Inflammatory macrophage (primary cell): Measurements from ENCODE around the gene TLCD2.

Experiments
- DNase-seq, 2 donors: peaks; one replicate each; pipeline ENCODE4 v3.0.0-alpha.2; 2020 to 2022

The TLCD2 gene

DNA sequence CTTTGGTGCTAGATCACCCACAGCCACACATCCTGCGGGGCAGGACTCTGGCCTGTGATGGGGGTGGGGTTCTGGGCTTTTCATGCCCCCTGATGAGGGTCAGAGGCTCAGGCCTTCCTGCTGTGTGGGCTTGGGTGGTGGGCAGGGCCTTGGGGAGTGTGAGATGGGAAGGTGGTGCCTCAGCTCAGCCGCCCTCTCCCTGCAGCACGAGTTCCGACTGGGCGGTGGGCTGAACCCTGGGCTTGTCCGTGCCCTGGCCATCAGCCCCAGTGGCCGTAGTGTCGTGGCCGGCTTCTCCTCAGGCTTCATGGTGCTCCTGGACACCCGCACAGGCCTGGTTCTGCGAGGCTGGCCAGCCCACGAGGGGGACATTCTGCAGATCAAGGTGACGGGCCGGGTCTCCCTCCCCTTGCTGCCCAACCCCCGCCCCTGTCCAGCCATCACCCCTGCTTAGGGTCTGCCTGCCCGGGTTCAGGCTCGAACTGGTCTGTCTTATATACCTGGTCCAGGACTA lies 25.7 kb upstream of the TLCD2 start:
- no peak for DNase-seq

DNA sequence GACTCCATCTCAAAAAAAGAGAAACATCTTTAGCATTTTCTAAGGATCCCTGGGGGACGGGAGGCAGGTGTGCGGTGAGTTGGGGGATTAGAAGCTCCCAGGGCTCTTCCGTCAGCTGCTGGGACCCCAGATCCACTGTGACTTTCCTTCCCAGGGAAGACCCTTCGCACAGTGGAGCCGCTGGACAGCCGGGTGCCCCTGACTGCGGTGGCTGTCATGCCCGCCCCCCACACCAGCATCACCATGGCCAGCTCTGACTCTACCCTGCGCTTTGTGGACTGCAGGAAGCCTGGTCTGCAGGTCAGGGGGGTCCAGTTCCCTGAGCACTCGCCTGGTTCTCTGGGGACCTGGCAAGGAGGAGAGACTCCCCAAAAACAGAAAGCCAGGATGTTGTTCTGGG lies 25.2 kb upstream of the TLCD2 start:
- no peak for DNase-seq

DNA sequence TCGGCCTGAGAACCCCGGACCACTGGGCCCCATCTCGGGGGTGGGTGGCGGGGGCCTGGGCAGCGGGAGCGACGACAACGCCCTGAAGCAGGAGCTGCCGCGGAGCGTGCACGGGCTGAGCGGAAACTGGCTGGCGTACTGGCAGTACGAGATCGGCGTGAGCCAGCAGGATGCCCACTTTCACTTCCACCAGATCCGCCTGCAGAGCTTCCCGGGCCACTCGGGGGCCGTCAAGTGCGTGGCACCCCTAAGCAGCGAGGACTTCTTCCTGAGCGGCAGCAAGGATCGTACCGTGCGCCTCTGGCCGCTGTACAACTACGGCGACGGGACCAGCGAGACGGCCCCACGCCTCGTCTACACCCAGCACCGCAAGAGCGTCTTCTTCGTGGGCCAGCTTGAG lies 23.6 kb upstream of the TLCD2 start:
- no peak for DNase-seq

DNA sequence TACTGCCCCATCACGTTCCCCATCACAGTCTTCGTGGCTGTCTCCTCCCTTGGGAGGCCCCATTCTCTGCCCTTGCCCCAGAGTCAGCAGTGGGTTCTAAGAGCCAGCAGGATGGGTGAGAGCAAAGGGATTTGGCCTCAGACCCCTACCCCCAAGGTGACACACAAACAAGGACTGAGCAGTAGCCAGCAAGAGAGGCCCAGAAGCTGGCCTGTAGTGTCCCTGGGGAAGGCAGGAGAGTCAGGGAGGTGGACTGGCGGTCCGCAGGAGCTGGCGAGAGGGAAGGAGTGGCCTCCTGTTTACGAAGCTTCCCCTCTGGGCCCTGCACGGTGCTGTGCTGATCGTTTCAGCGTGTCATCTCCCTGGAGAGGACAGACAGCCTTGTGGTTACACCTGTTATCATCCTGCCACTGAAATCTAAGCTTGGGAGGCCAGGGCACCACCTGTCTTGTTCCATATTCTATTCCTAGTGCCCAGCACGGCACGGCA lies 22.7 kb upstream of the TLCD2 start:
- DNase-seq = no peak

DNA sequence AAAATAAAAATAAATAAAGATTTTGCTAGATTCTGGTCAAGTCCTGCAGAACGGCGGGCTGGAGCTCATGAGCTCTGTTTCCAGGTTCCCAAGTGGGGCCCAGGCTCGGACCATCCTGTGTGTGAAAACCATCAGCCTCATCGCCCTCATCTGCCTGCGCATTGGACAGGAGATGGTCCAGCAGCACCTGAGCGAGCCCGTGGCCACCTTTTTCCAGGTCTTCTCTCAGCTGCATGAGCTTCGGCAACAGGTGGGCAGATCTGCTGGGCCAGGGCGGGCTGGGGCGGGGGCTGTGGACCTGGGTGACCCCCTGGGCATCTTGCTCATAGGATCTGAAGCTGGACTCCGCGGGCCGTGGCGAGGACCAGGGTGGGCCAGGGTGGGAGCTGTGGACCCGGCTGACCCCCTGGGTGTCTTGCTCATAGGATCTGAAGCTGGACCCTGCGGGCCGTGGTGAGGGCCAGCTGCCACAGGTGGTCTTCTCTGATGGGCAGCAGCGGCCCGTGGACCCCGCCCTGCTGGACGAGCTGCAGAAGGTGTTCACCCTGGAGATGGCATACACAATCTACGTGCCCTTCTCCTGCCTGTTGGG lies 22.2 kb upstream of the TLCD2 start:
- DNase-seq = no peak

DNA sequence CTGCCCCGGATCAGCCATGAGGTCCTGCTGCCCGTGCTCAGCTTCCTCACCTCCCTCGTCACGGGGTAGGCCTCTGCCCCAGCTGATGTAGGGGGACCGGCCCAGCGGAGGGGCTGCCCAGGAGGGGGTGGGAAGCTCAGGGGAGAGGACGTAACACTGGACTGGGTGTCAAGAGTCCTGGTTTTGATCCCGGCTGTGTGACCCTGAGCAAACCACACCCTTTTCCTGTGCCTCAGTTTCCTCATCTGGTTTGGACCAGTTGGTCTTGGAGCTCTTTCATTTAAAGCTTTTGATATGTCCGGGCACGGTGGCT lies 21.0 kb upstream of the TLCD2 start:
- DNase-seq = no peak

DNA sequence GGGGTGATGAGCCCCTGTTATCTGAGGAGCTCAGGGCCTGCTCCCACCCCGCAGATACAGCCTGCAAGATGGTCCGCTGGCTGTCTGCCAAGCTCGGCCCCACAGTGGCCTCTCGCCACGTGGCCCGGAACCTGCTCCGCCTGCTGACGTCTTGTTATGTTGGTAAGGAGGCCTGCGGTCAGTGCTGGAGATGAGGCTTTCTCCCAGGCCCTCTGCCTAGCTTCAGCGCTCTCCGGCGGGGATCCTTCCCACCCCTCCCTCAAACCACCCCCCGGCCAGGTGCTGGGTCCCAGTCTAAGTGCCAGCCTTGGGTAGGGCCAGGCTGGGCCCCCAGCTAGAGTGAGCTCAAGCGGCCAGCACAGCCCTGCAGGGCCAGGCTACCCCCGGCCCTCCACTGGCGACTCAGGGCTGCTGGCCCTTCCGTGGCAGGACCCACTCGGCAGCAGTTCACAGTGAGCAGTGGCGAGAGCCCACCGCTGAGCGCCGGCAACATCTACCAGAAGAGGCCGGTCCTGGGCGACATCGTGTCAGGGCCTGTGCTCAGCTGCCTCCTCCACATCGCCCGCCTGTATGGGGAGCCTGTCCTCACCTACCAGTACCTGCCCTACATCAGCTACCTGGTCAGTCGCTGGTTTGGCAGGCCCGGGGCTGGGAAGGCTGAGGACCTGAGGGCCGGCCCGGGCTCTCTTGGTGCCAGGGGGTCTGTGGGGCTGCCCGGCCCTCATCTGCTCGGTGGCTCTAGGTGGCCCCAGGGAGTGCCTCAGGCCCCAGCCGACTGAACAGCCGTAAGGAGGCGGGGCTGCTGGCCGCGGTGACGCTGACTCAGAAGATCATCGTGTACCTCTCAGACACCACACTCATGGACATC lies 20.4 kb upstream of the TLCD2 start:
- no peak for DNase-seq

DNA sequence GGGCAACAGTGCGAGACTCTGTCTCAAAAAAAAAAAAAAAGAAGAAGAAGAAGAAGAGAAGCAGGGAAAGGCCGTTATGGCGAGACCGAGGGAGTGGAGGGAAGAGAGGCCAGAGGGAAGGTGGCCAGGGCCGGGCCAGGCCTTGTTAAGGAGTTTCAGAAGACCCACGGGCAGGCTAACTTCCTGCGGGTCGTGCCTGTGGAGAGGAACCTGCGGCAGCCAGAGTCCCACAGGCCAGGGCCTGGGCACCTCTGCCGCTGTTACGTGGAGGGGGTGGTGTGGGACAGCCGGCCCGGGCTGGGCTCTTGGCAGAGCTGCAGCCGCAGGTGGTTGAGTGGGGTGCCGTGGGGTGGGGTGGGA lies 19.8 kb upstream of the TLCD2 start:
- peak; percentile 13 to 32 for DNase-seq

DNA sequence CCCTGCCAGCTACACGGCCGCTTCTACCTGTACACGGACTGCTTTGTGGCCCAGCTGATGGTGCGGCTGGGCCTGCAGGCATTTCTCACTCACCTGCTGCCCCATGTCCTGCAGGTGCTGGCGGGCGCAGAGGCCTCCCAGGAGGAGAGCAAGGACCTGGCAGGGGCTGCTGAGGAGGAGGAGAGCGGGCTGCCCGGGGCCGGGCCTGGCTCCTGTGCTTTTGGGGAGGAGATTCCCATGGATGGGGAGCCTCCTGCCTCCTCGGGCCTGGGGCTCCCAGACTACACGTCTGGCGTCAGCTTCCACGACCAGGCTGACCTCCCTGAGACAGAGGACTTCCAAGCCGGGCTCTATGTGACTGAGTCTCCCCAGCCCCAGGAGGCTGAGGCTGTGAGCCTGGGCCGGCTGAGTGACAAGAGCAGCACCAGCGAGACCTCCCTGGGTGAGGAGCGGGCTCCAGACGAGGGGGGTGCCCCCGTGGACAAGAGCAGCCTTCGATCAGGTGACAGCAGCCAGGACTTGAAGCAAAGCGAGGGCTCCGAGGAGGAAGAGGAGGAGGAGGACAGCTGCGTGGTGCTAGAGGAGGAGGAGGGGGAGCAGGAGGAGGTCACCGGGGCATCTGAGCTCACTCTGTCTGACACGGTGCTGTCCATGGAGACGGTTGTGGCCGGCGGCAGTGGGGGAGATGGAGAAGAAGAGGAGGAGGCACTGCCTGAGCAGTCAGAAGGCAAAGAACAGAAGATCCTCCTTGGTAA lies 17.9 kb upstream of the TLCD2 start:
- DNase-seq = no peak

DNA sequence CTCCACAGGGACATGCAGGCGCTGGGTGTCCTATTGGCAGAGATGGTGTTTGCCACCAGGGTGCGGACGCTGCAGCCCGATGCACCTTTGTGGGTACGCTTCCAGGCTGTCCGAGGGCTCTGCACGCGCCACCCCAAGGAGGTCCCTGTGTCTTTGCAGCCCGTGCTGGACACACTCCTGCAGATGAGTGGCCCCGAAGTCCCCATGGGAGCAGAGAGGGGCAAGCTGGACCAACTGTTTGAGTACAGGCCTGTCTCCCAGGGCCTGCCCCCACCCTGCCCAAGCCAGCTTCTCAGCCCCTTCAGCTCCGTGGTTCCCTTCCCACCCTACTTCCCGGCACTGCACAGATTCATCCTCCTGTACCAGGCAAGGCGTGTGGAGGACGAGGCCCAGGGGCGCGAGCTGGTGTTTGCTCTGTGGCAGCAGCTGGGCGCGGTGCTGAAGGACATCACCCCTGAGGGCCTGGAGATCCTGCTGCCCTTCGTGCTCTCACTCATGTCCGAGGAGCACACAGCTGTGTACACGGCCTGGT lies 17.1 kb upstream of the TLCD2 start:
- DNase-seq = no peak

DNA sequence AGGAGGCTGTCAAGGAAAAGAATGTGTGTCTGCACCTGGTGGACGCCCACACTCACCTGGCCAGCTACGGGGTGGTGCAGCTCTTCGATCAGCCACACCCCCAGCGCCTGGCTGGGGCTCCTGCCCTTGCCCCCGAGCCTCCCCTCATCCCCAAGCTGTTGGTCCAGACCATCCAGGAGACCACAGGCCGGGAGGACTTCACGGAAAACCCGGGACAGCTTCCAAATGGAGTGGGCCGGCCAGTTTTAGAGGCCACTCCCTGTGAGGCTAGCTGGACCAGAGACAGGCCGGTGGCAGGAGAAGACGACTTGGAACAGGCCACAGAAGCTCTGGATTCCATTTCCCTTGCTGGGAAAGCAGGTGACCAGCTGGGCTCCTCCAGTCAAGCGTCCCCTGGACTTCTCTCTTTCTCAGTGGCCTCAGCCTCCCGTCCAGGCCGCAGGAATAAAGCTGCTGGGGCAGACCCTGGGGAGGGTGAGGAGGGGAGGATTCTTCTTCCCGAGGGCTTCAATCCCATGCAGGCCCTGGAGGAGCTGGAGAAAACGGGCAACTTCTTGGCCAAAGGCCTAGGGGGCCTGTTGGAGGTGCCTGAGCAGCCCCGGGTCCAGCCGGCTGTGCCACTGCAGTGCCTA lies 16.6 kb upstream of the TLCD2 start:
- no peak for DNase-seq

DNA sequence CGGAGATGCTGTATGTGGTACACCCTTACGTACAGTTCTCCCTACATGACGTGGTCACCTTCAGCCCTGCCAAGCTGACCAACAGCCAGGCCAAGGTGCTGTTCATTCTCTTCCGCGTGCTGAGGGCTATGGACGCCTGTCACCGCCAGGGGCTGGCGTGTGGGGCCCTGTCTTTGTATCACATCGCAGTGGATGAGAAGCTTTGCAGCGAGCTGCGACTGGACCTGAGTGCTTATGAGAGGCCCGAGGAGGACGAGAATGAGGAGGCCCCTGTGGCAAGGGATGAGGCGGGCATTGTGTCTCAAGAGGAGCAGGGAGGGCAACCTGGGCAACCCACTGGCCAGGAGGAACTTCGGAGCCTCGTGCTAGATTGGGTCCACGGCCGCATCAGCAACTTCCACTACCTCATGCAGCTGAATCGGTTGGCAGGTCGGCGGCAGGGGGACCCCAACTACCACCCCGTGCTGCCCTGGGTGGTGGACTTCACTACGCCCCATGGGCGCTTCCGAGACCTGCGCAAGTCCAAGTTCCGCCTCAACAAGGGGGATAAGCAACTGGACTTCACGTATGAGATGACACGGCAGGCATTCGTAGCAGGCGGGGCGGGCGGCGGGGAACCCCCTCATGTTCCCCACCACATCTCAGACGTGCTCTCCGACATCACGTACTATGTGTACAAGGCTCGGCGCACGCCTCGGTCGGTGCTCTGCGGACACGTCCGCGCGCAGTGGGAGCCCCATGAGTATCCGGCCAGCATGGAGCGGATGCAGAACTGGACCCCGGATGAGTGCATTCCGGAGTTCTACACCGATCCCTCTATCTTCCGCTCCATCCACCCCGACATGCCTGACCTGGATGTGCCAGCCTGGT lies 15.7 kb upstream of the TLCD2 start:
- no peak for DNase-seq

DNA sequence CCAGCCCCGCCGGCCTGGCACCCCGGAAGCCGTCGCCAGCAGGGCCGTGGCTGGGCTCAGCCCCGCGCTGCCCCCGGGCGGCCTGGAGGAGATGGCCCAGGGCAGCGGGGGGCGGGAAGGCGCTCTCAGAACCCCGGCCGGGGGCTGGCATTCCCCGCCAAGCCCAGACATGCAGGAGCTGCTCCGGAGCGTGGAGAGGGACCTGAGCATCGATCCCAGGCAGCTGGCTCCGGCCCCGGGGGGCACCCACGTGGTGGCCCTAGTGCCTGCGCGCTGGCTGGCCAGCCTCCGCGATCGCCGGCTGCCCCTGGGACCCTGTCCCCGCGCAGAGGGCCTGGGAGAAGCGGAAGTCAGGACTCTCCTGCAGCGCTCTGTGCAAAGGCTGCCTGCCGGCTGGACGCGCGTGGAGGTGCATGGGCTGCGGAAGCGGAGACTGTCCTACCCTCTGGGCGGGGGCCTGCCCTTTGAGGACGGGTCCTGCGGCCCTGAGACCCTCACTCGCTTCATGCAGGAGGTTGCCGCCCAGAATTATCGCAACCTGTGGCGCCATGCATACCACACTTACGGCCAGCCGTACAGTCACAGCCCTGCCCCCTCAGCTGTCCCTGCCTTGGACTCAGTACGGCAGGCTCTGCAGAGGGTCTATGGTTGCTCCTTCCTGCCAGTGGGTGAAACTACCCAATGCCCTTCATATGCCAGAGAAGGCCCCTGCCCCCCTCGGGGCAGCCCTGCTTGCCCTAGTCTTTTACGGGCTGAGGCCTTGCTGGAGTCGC lies 14.9 kb upstream of the TLCD2 start:
- peak; percentile 58 to 80 for DNase-seq

DNA sequence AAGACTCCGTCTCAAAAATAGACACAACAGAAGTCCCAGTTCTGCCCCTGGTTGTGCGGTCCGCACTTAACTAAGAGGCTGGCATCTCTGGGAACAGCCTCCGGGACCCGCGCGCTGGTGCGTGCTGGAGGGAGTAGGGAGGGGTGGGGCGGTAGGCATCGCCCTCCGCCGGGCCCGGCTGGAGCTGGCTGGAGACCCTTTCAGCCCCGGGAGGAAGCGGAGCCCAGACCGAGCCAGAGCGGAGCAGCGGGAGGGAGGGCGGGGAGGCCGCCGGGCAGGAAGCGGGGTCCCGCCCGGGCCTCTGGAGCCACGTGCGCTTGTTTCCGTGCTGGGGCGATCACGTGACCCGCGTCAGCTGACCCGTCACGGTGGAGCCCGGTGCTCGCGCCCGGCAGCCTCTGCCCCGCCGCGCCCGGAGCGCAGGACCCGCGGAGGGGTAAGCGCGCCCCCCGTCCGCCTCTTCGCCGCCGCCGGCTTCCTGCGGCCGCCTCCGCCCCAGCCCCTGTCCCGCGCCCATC lies 14.2 kb upstream of the TLCD2 start, which contains the start of gene WDR81:
Gene WDR81, plus strand, starts transcription at position 354 of the 518 bp plus-strand sequence. CDS start 256 bp downstream, outside the sequence.
- DNase-seq = peak; percentile 79 to 91

DNA sequence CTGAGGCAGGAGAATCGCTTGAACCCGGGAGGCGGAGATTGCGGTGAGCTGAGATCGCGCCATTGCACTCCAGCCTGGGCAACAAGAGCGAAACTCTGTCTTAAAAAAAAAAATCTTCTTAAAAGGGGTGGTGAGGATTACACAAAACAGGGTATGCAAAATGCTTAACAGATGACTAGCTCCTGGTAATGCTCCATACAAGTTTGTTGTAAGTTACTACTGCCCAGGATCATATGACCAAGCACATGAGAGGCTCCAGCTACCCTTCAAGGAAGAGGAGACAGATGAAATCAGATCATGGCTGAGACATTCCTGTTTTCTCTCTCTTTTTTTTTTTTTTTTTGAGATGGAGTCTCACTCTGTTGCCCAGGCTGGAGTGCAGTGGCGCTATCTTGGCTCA lies 11.8 kb upstream of the TLCD2 start:
- DNase-seq = peak; percentile 52 to 72

DNA sequence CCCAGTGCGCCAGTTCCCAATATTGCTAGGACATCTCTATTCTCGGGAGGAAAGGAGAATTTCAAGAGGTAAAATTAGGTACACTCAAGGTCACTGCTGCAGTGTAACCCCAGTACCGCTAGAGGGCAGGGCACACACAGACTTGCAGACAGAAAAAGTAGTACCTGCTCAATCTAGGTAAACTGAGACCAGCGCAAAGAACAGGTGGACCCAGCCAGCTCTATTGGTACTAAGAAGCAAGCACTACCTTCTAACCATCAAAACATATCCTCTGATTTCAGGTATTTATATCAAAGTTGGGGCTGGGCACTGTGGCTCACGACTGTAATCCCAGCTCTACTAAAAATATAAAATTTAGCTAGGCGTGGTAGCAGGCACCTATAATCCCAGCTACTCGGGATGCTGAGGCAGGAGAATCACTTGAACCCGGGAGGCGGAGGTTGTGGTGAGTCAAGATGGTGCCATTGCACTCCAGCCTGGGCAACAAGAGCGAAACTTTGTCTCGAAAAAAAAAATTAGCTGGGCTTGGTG lies 10.7 kb upstream of the TLCD2 start:
- DNase-seq = peak; percentile 62 to 72

DNA sequence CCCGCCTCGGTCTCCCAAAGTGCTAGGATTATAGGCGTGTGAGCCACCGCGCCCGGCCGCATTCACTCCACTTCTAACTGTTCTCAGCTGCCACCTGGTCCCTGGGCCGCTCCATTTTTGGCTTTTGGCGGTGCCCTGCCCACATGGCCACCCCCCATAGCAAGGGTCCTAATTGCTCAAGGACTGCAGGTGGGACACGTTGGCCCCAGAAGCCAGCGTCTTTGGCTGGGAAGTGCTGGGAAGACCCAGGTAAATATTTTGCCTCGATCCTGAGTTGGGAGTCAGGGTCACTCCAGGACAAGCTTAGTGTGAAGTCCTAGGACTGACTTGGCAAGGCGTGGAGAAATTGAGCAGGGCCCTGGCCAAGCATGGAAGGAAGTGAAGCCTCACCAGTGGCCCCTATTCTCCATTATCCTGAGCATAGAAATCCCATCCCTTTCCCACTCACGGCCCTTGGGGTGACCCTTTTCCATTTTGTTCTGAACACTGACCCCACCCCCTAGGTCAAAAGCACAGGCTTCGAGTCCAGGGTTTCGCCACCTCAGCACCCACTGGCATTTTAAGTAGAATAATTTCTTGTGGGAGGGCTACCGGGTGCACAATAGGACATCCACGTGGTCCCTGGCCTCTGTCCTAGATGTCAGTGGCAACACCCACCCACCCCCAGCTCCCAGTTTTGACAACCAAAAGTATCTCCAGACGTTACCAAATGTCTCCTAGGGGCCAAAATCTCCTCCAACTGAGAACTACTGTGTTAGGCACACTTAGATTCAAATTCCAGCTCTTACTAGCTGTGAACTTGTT lies 8.4 kb upstream of the TLCD2 start:
- peak; percentile 23 to 48 for DNase-seq

DNA sequence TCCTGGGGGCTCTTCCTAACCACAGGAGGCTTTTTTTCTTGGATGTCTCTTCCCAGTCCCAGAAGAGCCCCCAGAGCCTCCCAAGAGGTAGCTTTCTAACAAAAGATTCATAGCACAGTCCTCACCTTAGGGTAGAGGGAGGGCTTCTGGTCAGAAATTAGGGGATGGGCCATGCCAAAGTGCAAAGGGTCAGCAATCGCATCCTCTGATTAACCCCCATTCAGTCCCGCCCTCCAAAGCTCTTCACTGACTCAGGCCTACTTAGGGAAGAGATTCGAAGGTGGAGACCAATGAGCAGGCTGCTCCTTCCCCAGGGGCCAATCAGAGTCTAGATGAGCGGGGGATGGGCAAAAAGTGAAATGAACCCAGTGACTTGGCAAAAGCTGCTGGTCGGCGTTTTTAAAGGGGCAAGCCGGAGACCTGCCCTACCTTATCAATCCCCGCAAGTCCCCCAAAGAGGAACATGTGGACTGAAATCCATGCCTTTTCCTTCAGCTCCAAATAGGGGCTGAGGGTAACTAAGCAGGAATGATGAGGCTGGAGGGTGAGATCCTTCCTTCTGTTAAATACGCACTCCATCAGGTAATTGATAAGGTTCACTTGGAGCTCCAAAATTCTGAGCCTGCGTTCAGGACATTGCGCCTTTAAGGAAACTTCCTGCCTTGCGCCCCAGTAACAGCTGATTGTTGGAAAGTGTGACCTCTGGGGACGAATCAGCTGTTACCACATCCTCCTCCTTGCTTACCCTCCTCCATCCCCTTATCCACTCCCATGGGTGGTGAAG lies 6.9 kb upstream of the TLCD2 start:
- peak; percentile 99 for DNase-seq
